Esophagus squamous epithelium (tissue), 5 donors: Measurements from ENCODE around the gene PFDN5. TPM values are rescaled to one million over a fixed set of nuclear protein-coding genes. Genes with fewer than 3 reads are reported as not detected.
A peak's percentile ranks its signal among the peaks of the same experiment; 100 is the strongest.

Source experiments
- DNase-seq: peaks from one replicate; lab custom pipeline; 2025; lab: John Stamatoyannopoulos, UW
- H3K27ac ChIP-seq, 4 donors: fragments of 200-600 bp; sonication (generic); one replicate each; pipeline ENCODE4 v1.5.1; 2016 to 2019; ENCODE audit warnings: mild to moderate bottlenecking in 1 of 4
- H3K27me3 ChIP-seq, 4 donors: fragments of 200-600 bp; sonication (generic); 1 replicate in 3 of 4; 2 replicates in 1 of 4; pipeline versions ENCODE4 v1.5.1 to v1.6.0; 2017 to 2021; ENCODE audit warnings: antibody characterized with exemption in 1 of 4
- H3K36me3 ChIP-seq, 3 donors: fragments of 200-600 bp; sonication (generic); one replicate each; pipeline ENCODE4 v1.5.1; 2016 to 2019
- H3K4me1 ChIP-seq, 3 donors: fragments of 200-600 bp; sonication (generic); one replicate each; pipeline ENCODE4 v1.5.1; 2017 to 2019
- H3K4me3 ChIP-seq, 4 donors: fragments of 200-600 bp; sonication (generic); 1 replicate in 3 of 4; 2 replicates in 1 of 4; pipeline ENCODE4 v1.5.1; 2016 to 2019; ENCODE audit warnings: mild to moderate bottlenecking in 2 of 4, moderate library complexity in 1 of 4
- H3K9me3 ChIP-seq, 3 donors: fragments of 200-600 bp; sonication (generic); one replicate each; pipeline ENCODE4 v1.5.1; 2016 to 2019
- CTCF ChIP-seq, 6 experiments: fragments of 450-650 bp in 4 of 6; fragments of 200-600 bp in 2 of 6; sonication (generic) in 2 of 6; IDR thresholded peaks; one replicate each; pipeline ENCODE4 v1.5.1; 2016 to 2019; ENCODE audit warnings: antibody characterized with exemption in 6 of 6, mild to moderate bottlenecking in 4 of 6, moderate library complexity in 4 of 6
- POLR2A ChIP-seq, 4 donors: fragments of 450-650 bp; IDR thresholded peaks; one replicate each; pipeline ENCODE4 v1.6.1; 2017; ENCODE audit warnings: antibody characterized with exemption in 4 of 4, mild to moderate bottlenecking in 4 of 4, moderate library complexity in 3 of 4
- WGBS, 2 donors: methylation state at CpG; one replicate each; pipeline ENCODE4 v1.1.5; 2018; 5-methylcytosine and 5-hydroxymethylcytosine counted together
- intact Hi-C: fragments of 100-400 bp; cut with DNase I; formaldehyde crosslinking; loops from one replicate; pipeline ENCODE4 v1.15.0; 2022
- total RNA-seq, 4 donors: library from RNA; depleted of rRNA; stranded (reverse); fragments of >200 nt; gene quantifications; one replicate each; pipeline ENCODE4 v1.1.0, GENCODE V29; 2016
- donor health status: DM: yes; HTN: yes; CAD: no.

PFDN5 gene
- total RNA-seq, 4 donors from 2014 or later = 203 to 638 (median 324) TPM

- Histone ChIP-seq H3K4me3 (no peak overlapping the region), H3K4me1 (peaks cover 23 to 52% (median 32%) of the 10 kb centered on the region in 3 donors), H3K27ac (peak overlapping the region in 3 of 4 donors; percentile 12 to 57 (median 45)), H3K9me3 (no peaks in the 10 kb centered on the region), H3K36me3 (peaks cover 0 to 40% (median 8%) of the 10 kb centered on the region in 3 donors), H3K27me3 (no peaks in the 10 kb centered on the region)
- no peak for TF ChIP-seq POLR2A (IDR thresholded peaks at IDR 0.05)
- TF ChIP-seq CTCF (IDR thresholded peaks at IDR 0.05) = no peak
- no peak for DNase-seq
- intact Hi-C loops = loop anchor here (5.0 kb wide), 1 partner anchor 38 kb away; no protein-coding TSS in a partner anchor
- WGBS, 2 donors = 89% methylated on average over 1 of the region's 1 CpG; no CpG with 5 or more reads in 1 of the 2 donors
Observed at GRCh38 chr12:53254816-53255545, 40.4 kb upstream of the PFDN5 start.

GRCh38 chr12:53255996-53256395 lies 39.3 kb upstream of the PFDN5 start:
- peaks cover 20 to 45% (median 29%) of the 10 kb centered on the region in 3 donors for H3K4me1 ChIP-seq
- H3K27ac ChIP-seq = no peak overlapping the region
- intact Hi-C loops = no loop called here
- no peak for DNase-seq
- 53 to 67% methylated on average over 3 of the region's 3 CpGs for WGBS, 2 donors
- TF ChIP-seq CTCF (IDR thresholded peaks at IDR 0.05) (no peak), POLR2A (IDR thresholded peaks at IDR 0.05) (no peak)
- H3K4me3 ChIP-seq = no peak overlapping the region
- H3K27me3 ChIP-seq = no peaks in the 10 kb centered on the region
- H3K9me3 ChIP-seq = no peaks in the 10 kb centered on the region
- H3K36me3 ChIP-seq = peaks cover 0 to 40% (median 8%) of the 10 kb centered on the region in 3 donors

GRCh38 chr12:53258541-53259539 lies 36.5 kb upstream of the PFDN5 start:
- TF ChIP-seq POLR2A (IDR thresholded peaks at IDR 0.05) = no peak
- no peak for TF ChIP-seq CTCF (IDR thresholded peaks at IDR 0.05)
- WGBS, 2 donors = 64 to 69% methylated on average over 6 to 7 of the region's 7 CpGs
- H3K27me3 ChIP-seq = no peaks in the 10 kb centered on the region
- H3K4me1 ChIP-seq = peaks cover 2 to 22% (median 8%) of the 10 kb centered on the region in 3 donors
- DNase-seq = no peak
- peak overlapping the region in 1 of 4 donors; percentile 21 for H3K27ac ChIP-seq
- H3K36me3 ChIP-seq = peaks cover 0 to 30% (median 4%) of the 10 kb centered on the region in 3 donors
- no peaks in the 10 kb centered on the region for H3K9me3 ChIP-seq
- H3K4me3 ChIP-seq = no peak overlapping the region
- intact Hi-C loops = no loop called here

- no peak for TF ChIP-seq POLR2A (IDR thresholded peaks at IDR 0.05)
- no peak for TF ChIP-seq CTCF (IDR thresholded peaks at IDR 0.05)
- WGBS, 2 donors = 83 to 89% methylated on average over 6 of the region's 6 CpGs
- DNase-seq = no peak
- intact Hi-C loops = no loop called here
- Histone ChIP-seq H3K36me3 (peaks cover 0 to 20% (median 0%) of the 10 kb centered on the region in 3 donors), H3K27ac (no peak overlapping the region), H3K4me1 (peaks cover 0 to 11% (median 2%) of the 10 kb centered on the region in 3 donors), H3K9me3 (no peaks in the 10 kb centered on the region), H3K27me3 (no peaks in the 10 kb centered on the region), H3K4me3 (no peak overlapping the region)
Observed at GRCh38 chr12:53259891-53260290, 35.5 kb upstream of the PFDN5 start.
